ENCODE data around the gene RBMS3. TPM values are rescaled to one million over a fixed set of nuclear protein-coding genes. Genes with fewer than 3 reads are reported as not detected.

The RBMS3 gene
- total RNA-seq, 1 donor from 2014 or later = 23.7 TPM

DNA sequence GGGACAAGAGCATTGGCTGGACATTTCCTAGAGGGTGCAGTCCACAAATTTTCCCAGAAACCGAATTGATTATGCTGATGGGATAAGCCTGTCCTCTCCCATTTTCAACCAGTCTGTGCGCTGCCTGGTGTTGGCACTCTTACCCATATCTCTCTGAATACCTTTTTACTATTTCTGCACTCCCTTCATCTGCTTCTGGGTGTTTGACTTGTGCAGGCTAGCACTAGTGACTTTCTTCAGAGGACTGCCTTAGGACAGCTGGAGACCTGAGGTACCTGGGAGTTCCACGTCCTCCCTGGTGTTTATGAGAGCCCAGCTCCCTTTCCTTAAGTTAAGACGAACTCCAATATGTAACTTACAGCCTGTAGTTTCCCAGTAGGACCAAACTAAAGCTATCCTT is 50.2 kb downstream of the RBMS3 start:
- Histone ChIP-seq H3K4me3 (ENCODE audit: low read depth, low read length) (no peak overlapping the region), H3K27me3 (ENCODE audit: control insufficient read depth, insufficient read depth, low read length) (no peaks in the 10 kb centered on the region), H3K36me3 (ENCODE audit: control insufficient read depth, insufficient read depth, low read length) (no peaks in the 10 kb centered on the region)
- TF ChIP-seq, protein P1, sequence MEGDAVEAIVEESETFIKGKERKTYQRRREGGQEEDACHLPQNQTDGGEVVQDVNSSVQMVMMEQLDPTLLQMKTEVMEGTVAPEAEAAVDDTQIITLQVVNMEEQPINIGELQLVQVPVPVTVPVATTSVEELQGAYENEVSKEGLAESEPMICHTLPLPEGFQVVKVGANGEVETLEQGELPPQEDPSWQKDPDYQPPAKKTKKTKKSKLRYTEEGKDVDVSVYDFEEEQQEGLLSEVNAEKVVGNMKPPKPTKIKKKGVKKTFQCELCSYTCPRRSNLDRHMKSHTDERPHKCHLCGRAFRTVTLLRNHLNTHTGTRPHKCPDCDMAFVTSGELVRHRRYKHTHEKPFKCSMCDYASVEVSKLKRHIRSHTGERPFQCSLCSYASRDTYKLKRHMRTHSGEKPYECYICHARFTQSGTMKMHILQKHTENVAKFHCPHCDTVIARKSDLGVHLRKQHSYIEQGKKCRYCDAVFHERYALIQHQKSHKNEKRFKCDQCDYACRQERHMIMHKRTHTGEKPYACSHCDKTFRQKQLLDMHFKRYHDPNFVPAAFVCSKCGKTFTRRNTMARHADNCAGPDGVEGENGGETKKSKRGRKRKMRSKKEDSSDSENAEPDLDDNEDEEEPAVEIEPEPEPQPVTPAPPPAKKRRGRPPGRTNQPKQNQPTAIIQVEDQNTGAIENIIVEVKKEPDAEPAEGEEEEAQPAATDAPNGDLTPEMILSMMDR (IDR thresholded peaks at IDR 0.05; ENCODE audit: insufficient read depth, low read length, poor library complexity, severe bottlenecking) = no peak
- DNase-seq (ENCODE audit: low read depth) = no peak

DNA sequence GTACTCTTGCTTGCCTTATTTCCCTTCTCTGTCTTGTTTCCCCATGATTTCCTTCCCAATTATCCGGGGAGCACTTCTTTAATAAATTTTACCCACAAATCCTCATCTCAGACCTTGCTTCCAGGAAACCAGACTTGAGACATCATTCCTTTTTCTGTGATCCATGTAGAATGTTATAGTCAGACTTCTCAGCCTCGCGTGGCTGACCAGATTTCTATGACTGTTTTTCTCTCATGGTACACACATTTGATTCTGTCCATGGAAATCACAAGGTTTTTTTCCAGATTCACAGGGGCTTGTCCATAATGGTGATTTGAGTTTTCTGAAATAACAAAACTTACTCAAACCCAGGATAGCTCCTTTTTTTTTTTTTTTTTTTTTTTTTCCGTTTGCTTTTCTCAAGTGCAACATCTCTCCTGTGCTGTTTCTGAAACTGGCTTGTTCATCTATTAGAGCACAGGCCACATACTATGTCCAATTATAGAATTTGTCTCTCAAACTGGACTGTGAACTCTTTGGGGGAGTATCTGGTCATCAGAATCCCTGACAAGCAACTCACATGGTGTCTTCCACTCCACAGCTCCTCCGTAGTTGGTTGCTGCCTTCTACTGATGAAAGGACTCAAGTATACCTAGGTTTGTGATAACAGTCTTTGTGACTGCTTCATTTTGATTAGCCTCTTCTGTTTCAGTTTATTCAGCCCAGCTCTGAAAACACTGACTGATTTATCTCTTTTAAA is 50.8 kb downstream of the RBMS3 start:
- DNase-seq (ENCODE audit: low read depth) = no peak
- H3K4me3 ChIP-seq (ENCODE audit: low read depth, low read length) = no peak overlapping the region

DNA sequence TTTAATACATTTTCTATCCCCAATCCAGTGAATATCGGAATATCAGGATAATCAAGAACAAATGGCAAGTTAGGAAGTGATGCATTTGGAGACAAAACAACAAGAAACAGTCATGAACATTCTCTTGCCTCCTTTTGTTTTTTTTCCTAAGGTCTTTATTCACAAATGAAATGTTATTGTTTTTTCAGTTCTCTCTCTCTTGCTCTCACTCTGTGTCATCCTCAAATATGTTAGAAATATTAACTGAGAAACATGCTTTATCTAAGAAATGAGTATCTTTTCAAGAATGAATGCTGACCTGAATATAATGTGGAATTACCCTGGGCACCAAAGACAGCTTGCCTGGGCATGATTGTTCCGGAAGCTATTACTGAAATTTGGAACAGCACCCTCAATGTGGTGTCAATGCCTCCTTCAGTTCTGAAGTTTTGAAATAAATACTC is 51.3 kb downstream of the RBMS3 start:
- no peak overlapping the region for H3K4me3 ChIP-seq (ENCODE audit: low read depth, low read length)
- H3K36me3 ChIP-seq (ENCODE audit: control insufficient read depth, insufficient read depth, low read length) = no peaks in the 10 kb centered on the region
- DNase-seq (ENCODE audit: low read depth) = no peak
- TF ChIP-seq, protein P1 (IDR thresholded peaks at IDR 0.05; ENCODE audit: insufficient read depth, low read length, poor library complexity, severe bottlenecking) = no peak
- H3K27me3 ChIP-seq (ENCODE audit: control insufficient read depth, insufficient read depth, low read length) = no peaks in the 10 kb centered on the region

More for the DNA sequence above, 50.8 kb downstream of the RBMS3 start:
- Histone ChIP-seq H3K36me3 (ENCODE audit: control insufficient read depth, insufficient read depth, low read length) (no peaks in the 10 kb centered on the region), H3K27me3 (ENCODE audit: control insufficient read depth, insufficient read depth, low read length) (no peaks in the 10 kb centered on the region)
- TF ChIP-seq, protein P1 (IDR thresholded peaks at IDR 0.05; ENCODE audit: insufficient read depth, low read length, poor library complexity, severe bottlenecking) = no peak

DNA sequence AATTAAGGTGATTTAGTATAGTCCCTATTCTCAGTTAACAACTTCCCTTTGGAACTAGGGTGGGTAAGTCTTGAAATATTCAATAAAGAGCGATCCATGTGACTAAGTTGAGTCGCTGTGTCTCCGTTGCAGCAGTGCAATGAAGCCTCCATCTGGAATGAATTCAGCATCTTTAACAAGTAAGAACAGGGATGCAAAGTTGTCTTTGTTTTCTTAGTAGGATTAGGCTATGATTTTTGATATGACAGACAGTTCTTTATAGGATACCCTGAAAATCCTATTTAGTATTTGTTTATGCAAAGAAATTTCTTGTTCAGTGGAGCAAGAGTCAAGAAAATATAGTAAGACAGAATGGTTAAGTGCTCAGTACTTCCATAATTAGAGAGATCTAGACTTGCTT is 52.7 kb downstream of the RBMS3 start:
- no peak for DNase-seq (ENCODE audit: low read depth)
- H3K27me3 ChIP-seq (ENCODE audit: control insufficient read depth, insufficient read depth, low read length) = no peaks in the 10 kb centered on the region
- H3K36me3 ChIP-seq (ENCODE audit: control insufficient read depth, insufficient read depth, low read length) = no peaks in the 10 kb centered on the region
- no peak overlapping the region for H3K4me3 ChIP-seq (ENCODE audit: low read depth, low read length)
- TF ChIP-seq, protein P1 (IDR thresholded peaks at IDR 0.05; ENCODE audit: insufficient read depth, low read length, poor library complexity, severe bottlenecking) = no peak

DNA sequence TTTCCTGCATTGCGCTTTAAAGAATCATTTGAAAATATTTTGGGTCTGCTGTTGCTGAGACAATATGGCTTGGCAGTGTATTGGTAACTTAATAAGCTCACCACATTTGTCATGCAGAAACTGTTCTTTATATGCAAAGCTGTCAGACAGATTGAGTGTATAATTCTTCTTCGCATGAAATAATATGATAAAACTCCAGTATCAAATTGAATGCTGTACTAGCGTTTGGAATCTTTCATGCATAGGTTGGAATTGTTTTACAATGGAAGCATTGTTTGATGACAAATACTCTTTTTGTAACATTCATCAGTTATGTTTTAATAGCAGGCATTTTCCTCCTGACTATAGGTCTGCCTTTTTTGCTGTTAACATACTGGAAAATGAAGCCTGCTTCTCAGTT is 53.8 kb downstream of the RBMS3 start:
- DNase-seq (ENCODE audit: low read depth) = no peak

More for the DNA sequence above, 53.8 kb downstream of the RBMS3 start:
- Histone ChIP-seq H3K36me3 (ENCODE audit: control insufficient read depth, insufficient read depth, low read length) (no peaks in the 10 kb centered on the region), H3K27me3 (ENCODE audit: control insufficient read depth, insufficient read depth, low read length) (no peaks in the 10 kb centered on the region), H3K4me3 (ENCODE audit: low read depth, low read length) (no peak overlapping the region)
- TF ChIP-seq, protein P1 (IDR thresholded peaks at IDR 0.05; ENCODE audit: insufficient read depth, low read length, poor library complexity, severe bottlenecking) = no peak
